Type B pancreatic cell (in vitro differentiated cells): ENCODE measurements around the gene PLA2G12A. TPM values are rescaled to one million over a fixed set of nuclear protein-coding genes. Genes with fewer than 3 reads are reported as not detected.

ENCODE experiments used
- DNase-seq: peaks from one replicate; pipeline ENCODE4 v3.0.0; 2021; ENCODE audit warnings: mixed read lengths; ENCODE audit not compliant: unreplicated experiment; ENCODE audit errors: extremely low spot score
- H3K27ac Mint-ChIP-seq: 2 replicates; pipeline ENCODE4 v1.8.0; 2021; ENCODE audit warnings: mild to moderate bottlenecking, mixed read lengths
- H3K27me3 Mint-ChIP-seq: 2 replicates; pipeline ENCODE4 v1.8.0; 2021; ENCODE audit warnings: mixed read lengths
- H3K36me3 Mint-ChIP-seq: 2 replicates; pipeline ENCODE4 v1.8.0; 2021; ENCODE audit warnings: mixed read lengths
- H3K4me1 Mint-ChIP-seq: one replicate; pipeline ENCODE4 v1.8.0; 2021; ENCODE audit warnings: mixed read lengths; ENCODE audit not compliant: unreplicated experiment
- H3K4me3 Mint-ChIP-seq: 2 replicates; pipeline ENCODE4 v1.8.0; 2021; ENCODE audit warnings: mild to moderate bottlenecking, mixed read lengths
- H3K9me3 Mint-ChIP-seq: 2 replicates; pipeline ENCODE4 v1.8.0; 2021; ENCODE audit warnings: mixed read lengths
- CTCF ChIP-seq: fragments of 200-600 bp; sonication (generic); conservative IDR thresholded peaks from 2 replicates; pipeline ENCODE4 v1.5.0; 2021; ENCODE audit warnings: antibody characterized with exemption, mild to moderate bottlenecking
- total RNA-seq: library from RNA; stranded (reverse); gene quantifications from 2 replicates; pipeline ENCODE4 v1.2.1, GENCODE V29; 2021; ENCODE audit warnings: low replicate concordance

PLA2G12A gene
- total RNA-seq, 1 donor from 2014 or later: 39.3 TPM

- peak overlapping the region; percentile 67 for H3K27ac Mint-ChIP-seq
- no peak for DNase-seq
- peaks cover 7% of the 10 kb centered on the region for H3K27me3 Mint-ChIP-seq
- peak overlapping the region; percentile 15 for H3K4me3 Mint-ChIP-seq
- H3K36me3 Mint-ChIP-seq: no peaks in the 10 kb centered on the region
- no peaks in the 10 kb centered on the region for H3K9me3 Mint-ChIP-seq
- TF ChIP-seq CTCF: no peak
- H3K4me1 Mint-ChIP-seq: no peaks in the 10 kb centered on the region
Measured at GRCh38 chr4:109735566-109736365, 5.9 kb upstream of the PLA2G12A start.

- Mint-ChIP-seq H3K27me3 (no peaks in the 10 kb centered on the region), H3K4me1 (peaks cover 4% of the 10 kb centered on the region), H3K27ac (no peak overlapping the region), H3K36me3 (no peaks in the 10 kb centered on the region), H3K9me3 (no peaks in the 10 kb centered on the region), H3K4me3 (no peak overlapping the region)
- DNase-seq: no peak
- no peak for TF ChIP-seq CTCF
Measured at GRCh38 chr4:109733728-109734127, 3.9 kb upstream of the PLA2G12A start.

DNA sequence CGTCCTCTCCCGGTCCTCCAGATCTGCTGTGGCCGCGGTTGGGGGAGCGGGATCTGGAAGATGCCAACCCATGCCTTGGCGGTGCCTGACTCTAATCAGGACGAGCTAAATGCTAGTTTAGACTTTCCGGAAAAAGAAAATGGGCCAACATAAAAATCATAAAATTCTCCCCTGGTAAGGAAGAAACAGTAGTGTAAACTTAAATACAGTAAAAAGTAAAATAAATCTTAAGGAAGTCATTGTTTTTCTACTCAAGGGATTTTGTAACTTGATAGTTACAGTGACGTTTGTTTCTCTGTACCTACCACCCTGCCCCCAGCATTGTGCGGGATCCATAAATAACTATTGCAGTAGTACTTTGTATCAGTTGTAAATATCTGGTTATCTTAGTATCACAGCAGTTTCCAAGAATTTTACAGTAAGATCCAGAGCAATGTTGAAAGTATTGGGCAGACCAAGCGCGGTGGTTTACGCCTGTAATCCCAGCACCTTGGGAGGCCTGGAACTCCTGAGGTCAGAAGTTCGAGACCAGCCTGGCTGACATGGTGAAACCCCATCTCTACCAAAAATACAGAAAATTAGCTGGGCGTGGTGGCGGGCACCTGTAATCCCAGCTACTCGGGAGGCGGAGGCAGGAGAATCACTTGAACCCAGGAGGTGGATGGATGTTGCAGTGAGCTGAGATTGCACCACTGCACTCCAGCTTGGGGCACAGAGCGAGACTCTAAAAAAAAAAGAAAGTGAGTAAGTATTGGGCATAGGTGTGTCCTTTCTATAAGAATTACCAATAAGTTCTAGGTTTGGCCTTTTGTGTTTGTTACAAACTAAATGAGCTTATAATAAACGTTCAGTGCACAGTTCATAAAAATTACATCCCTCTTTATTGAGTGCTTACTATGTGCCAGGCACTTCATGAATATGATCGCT is 1.0 kb upstream of the PLA2G12A start:
- peak overlapping the region; percentile 90 for H3K4me3 Mint-ChIP-seq
- TF ChIP-seq CTCF: no peak
- no peaks in the 10 kb centered on the region for H3K27me3 Mint-ChIP-seq
- H3K36me3 Mint-ChIP-seq: peaks cover 10% of the 10 kb centered on the region
- no peaks in the 10 kb centered on the region for H3K9me3 Mint-ChIP-seq
- DNase-seq: no peak
- peak overlapping the region; percentile 86 for H3K27ac Mint-ChIP-seq
- H3K4me1 Mint-ChIP-seq: peaks cover 17% of the 10 kb centered on the region

- no peak for DNase-seq
- Mint-ChIP-seq H3K4me3 (peak overlapping the region; percentile 95), H3K4me1 (peaks cover 19% of the 10 kb centered on the region), H3K27ac (peak overlapping the region; percentile 74), H3K27me3 (no peaks in the 10 kb centered on the region), H3K36me3 (peaks cover 16% of the 10 kb centered on the region), H3K9me3 (no peaks in the 10 kb centered on the region)
- TF ChIP-seq CTCF: no peak
Measured at GRCh38 chr4:109729117-109729717, 653 bp downstream of the PLA2G12A start.

GRCh38 chr4:109728385-109728784 is 1.5 kb downstream of the PLA2G12A start:
- no peaks in the 10 kb centered on the region for H3K9me3 Mint-ChIP-seq
- H3K4me3 Mint-ChIP-seq: peak overlapping the region; percentile 95
- peaks cover 17% of the 10 kb centered on the region for H3K36me3 Mint-ChIP-seq
- no peaks in the 10 kb centered on the region for H3K27me3 Mint-ChIP-seq
- H3K4me1 Mint-ChIP-seq: peaks cover 19% of the 10 kb centered on the region
- peak overlapping the region; percentile 74 for H3K27ac Mint-ChIP-seq
- no peak for DNase-seq
- no peak for TF ChIP-seq CTCF
